Right ventricle myocardium superior (tissue), 1 donor: ENCODE measurements around the gene BPIFB3. TPM values are rescaled to one million over a fixed set of nuclear protein-coding genes. Genes with fewer than 3 reads are reported as not detected.
"Not testable (repeated sequence)": the region's sequence is repeated elsewhere in the genome, so short reads cannot be mapped to it uniquely, and the experiment has no call there.

Experiments
- ATAC-seq: fragments of 200-7000 bp; cut with Tn5 transposase; one replicate; pipeline ENCODE4 v1.9.1; 2020; ENCODE audit warnings: mild to moderate bottlenecking; ENCODE audit not compliant: poor library complexity
- DNase-seq: peaks from one replicate; pipeline ENCODE4 v3.0.0-alpha.2; 2020
- intact Hi-C: fragments of 100-400 bp; cut with DNase I; formaldehyde crosslinking; loops from one replicate; pipeline ENCODE4 v1.11.2; 2022
- total RNA-seq: library from RNA; stranded (reverse); fragmentation: NEBNext Ultra II Directional; extraction: Animal tissue kit (Norgen Biotek cat#: 25700); gene quantifications from one replicate; pipeline ENCODE4 v1.2.1, GENCODE V29; 2021
- donor health status: DM: no; HTN: yes; CAD: no; lungs with severe emphysema.

The BPIFB3 gene
- total RNA-seq, 1 donor from 2014 or later: not detected

- DNase-seq (no peak), ATAC-seq (no peak)
- intact Hi-C loops: no loop called here
These were observed 50.6 kb downstream of the BPIFB3 start for GRCh38 chr20:33104336-33104735.

- peak; percentile 39 for ATAC-seq
- peak; percentile 49 for DNase-seq
- intact Hi-C loops: no loop called here
These were observed 51.7 kb downstream of the BPIFB3 start for GRCh38 chr20:33105316-33105924.

DNA sequence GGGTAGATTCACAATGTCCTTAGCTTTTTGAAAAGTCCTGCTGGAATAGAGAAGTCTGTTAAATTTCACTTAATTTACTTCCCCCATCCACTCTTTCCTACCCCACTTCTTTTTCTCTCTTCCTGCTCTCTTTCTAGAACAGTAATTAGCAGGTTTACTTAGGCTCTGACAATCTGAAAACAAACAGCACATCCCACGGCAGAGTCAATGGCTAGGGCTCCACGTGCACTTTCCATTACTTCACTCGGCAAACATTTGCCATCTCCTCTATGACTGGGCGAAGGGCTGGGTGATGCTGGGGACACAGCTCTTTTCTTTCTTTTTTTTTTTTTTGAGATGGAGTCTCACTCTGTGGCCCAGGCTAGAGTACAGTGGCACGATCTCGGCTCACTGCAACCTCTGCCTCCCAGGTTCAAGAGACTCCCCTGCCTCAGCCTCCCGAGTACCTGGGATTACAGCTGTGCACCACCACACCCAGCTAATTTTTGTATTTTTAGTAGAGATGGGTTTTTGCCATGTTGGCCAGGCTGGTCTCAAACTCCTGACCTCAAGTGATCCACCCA lies 52.4 kb downstream of the BPIFB3 start:
- ATAC-seq: peak; percentile 20
- intact Hi-C loops, DNase-seq: not testable (repeated sequence)

DNA sequence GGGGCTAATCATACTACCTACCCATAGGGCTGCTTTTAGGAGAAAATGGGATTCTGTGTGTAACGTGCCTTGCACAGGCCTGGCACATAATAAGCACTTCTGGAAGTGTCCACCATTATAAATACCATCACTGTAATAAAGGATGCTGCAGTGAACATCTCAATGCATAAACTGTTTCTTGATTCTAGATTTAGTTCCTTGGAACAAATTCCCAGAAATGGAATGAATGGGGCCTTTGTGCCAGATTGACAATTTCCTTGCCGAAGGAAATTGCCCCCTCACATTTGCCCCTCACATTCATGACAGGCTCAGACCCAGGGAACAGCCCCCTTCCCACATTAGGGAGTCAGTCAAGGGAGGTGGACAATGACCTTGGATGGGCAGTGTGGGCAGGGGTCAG lies 55.0 kb downstream of the BPIFB3 start:
- no peak for DNase-seq
- intact Hi-C loops: no loop called here
- ATAC-seq: no peak

DNA sequence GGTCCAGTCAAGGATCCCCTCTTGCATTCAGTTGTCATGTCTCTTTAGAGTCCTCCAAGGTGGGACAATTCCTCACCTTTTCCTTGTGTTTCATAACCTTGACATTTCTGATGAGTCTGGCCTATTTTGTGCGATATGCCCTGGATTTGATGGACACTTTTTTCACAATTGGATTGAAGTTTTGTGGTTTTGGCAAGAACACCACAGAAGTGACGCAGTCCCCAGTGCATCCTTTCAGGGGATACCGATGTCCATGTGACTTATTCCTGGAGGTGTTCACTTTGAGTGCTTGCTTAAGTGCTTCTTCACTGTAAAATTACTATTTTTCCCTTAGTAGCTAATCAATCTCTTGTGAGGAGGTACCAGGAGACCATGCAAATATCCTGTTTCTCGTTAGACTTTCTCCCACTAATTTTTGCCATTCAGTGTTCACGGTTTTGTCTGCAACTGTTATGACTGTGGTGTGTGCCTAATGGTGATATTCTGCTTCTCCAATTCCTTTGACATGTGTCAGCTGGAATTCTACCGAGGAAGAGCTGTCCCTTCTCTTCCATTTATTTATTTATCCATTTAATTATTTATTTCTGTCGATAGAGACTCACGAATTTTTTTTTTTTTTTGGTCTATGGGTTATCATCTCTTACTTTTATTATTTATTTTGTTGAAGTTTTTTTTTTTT lies 56.6 kb downstream of the BPIFB3 start:
- DNase-seq: no peak
- intact Hi-C loops: no loop called here
- ATAC-seq: no peak

- intact Hi-C loops: no loop called here
- DNase-seq (no peak), ATAC-seq (no peak)
These were observed 57.6 kb downstream of the BPIFB3 start for GRCh38 chr20:33111306-33111705.

- intact Hi-C loops: no loop called here
- ATAC-seq (no peak), DNase-seq (no peak)
These were observed 59.1 kb downstream of the BPIFB3 start for GRCh38 chr20:33112547-33113386.

DNA sequence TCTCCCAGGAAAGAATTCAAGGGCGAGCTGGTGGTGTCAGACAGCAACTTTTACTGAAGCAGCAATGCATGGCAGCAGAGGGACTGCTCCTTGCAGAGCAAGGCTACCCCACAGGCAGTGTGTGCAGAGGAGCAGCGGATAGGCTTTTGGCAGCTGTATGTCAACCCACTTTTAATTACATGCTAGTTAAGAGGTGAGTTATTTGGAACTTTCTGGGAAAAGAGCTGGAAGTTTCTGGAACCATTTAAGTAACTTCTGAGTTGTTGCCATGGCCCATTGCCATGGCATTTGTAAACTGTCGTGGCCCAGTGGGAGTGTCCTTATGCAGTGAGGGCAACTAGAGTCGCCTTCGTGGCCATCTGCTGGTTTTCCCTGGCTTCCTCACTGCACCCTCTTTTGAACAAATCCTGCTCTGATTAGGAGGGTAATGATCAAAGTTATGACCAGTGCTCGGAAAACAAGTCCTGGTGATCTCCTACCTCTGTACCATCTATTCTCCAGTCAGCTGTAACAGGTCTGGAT lies 59.7 kb downstream of the BPIFB3 start:
- intact Hi-C loops: no loop called here
- DNase-seq: no peak
- no peak for ATAC-seq

DNA sequence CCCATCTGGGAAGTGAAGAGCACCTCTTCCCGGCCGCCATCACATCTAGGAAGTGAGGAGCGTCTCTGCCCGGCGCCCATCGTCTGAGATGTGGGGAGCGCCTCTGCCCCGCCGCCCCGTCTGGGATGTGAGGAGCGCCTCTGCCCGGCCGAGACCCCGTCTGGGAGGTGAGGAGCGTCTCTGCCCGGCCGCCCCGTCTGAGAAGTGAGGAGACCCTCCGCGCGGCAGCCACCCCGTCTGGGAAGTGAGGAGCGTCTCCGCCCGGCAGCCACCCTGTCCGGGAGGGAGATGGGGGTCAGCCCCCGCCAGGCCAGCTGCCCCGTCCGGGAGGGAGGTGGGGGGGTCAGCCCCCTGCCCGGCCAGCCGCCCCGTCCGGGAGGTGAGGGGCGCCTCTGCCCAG lies 61.8 kb downstream of the BPIFB3 start:
- intact Hi-C loops, ATAC-seq, DNase-seq: not testable (repeated sequence)

- intact Hi-C loops: no loop called here
- DNase-seq (no peak), ATAC-seq (no peak)
These were observed 66.3 kb downstream of the BPIFB3 start for GRCh38 chr20:33119725-33120720.

DNA sequence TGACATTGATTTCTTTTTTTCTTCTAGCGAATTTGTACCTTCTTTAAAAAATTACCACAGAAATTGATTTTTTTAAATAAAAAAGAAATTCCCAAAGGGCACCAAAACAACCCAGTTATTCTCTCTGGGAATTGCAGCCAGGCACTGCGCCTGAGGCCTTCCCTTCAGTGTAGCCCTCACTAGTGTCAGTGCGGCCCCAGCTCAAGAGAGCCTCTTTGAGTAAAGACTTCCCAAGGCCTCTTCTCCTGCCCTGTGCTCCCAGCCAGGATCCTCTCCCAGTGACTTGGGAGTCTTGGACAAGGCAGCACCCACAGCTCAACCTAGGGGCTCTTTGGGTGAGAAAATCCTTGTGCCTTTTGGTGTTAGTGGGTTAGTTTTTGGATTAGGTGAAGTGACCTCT lies 67.2 kb downstream of the BPIFB3 start:
- intact Hi-C loops: no loop called here
- DNase-seq (no peak), ATAC-seq (no peak)

DNA sequence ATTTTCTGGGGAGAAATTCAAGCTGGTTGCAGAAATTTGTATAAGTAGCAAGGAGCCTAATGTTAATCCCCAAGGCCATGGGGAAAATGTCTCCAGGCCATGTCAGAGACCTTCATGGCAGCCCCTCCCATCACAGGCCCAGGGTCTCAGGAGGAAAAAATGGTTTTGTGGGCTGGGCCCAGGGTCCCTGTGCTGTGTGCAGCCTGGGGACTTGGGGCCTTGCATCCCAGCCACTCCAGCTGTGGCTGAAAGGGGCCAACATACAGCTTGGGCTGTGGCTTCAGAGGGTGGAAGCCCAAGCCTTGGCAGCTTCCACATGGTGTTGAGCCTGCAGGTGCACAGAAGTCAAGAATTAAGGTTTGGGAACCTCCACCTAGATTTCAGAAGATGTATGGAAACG lies 68.6 kb downstream of the BPIFB3 start:
- intact Hi-C loops, ATAC-seq, DNase-seq: not testable (repeated sequence)

Other genes with a start within 250 kb of the BPIFB3 start
- 58.9 TPM for gene MAPRE1, start 233.9 kb upstream of the BPIFB3 start, total RNA-seq
- gene EFCAB8, start 195.0 kb upstream of the BPIFB3 start, total RNA-seq: not detected
- not detected for gene SUN5, start 49.5 kb upstream of the BPIFB3 start, total RNA-seq
- gene BPIFB2, start 46.2 kb upstream of the BPIFB3 start, total RNA-seq: not detected
- not detected for gene BPIFB6, start 22.3 kb upstream of the BPIFB3 start, total RNA-seq
- not detected for gene BPIFB4, start 25.7 kb downstream of the BPIFB3 start, total RNA-seq
- gene BPIFA2, start 114.3 kb downstream of the BPIFB3 start, total RNA-seq: not detected
- gene BPIFA3, start 163.4 kb downstream of the BPIFB3 start, total RNA-seq: not detected
- gene BPIFA1, start 182.1 kb downstream of the BPIFB3 start, total RNA-seq: not detected
- gene BPIFB1, start 229.3 kb downstream of the BPIFB3 start, total RNA-seq: not detected